GM23338 (cell line): ENCODE measurements around the gene CDK10. TPM values are rescaled to one million over a fixed set of nuclear protein-coding genes. Genes with fewer than 3 reads are reported as not detected.

ENCODE experiments used
- ATAC-seq: fragments of 200-7000 bp; cut with Tn5 transposase; 3 replicates; pipeline ENCODE4 v1.9.1; 2020
- DNase-seq: peaks from one replicate; pipeline ENCODE4 v3.0.0-alpha.2; 2015; ENCODE audit warnings: low spot score
- H2AFZ ChIP-seq: fragments of 200-600 bp; sonication (generic); 2 replicates; pipeline ENCODE4 v1.8.0; 2016; ENCODE audit warnings: antibody characterized with exemption, mild to moderate bottlenecking, moderate library complexity
- H3F3A ChIP-seq: fragments of 200-600 bp; sonication (generic); replicated peaks from 2 replicates; pipeline ENCODE4 v1.8.0; 2017; ENCODE audit warnings: antibody characterized with exemption, mixed run types, low read depth
- H3K27ac ChIP-seq: fragments of 200-600 bp; sonication (generic); 2 replicates; pipeline ENCODE4 v1.6.1; 2016; ENCODE audit warnings: low read depth
- H3K27me3 ChIP-seq: fragments of 200-600 bp; sonication (generic); 2 replicates; pipeline ENCODE4 v1.8.0; 2016; ENCODE audit warnings: mild to moderate bottlenecking, mixed run types, moderate library complexity; ENCODE audit not compliant: insufficient read depth
- H3K36me3 ChIP-seq: fragments of 200-600 bp; sonication (generic); 2 replicates; pipeline ENCODE4 v1.8.0; 2016; ENCODE audit warnings: mild to moderate bottlenecking; ENCODE audit not compliant: insufficient read depth
- H3K4me1 ChIP-seq: fragments of 200-600 bp; sonication (generic); 2 replicates; pipeline ENCODE4 v1.8.0; 2016; ENCODE audit warnings: mild to moderate bottlenecking, moderate library complexity; ENCODE audit not compliant: insufficient read depth
- H3K4me2 ChIP-seq: fragments of 200-600 bp; sonication (generic); 2 replicates; pipeline ENCODE4 v1.7.1; 2017; ENCODE audit warnings: mixed run types
- H3K4me3 ChIP-seq: fragments of 200-600 bp; sonication (generic); 2 replicates; pipeline ENCODE4 v1.6.1; 2016; ENCODE audit warnings: mixed run types
- H3K79me2 ChIP-seq: fragments of 200-600 bp; sonication (generic); replicated peaks from 2 replicates; pipeline ENCODE4 v1.8.0; 2017; ENCODE audit warnings: mild to moderate bottlenecking; ENCODE audit not compliant: insufficient read depth
- H3K9me2 ChIP-seq: fragments of 200-600 bp; sonication (generic); 2 replicates; pipeline ENCODE4 v1.8.0; 2017; ENCODE audit not compliant: insufficient read depth
- H4K20me1 ChIP-seq: fragments of 200-600 bp; sonication (generic); replicated peaks from 2 replicates; pipeline ENCODE4 v1.8.0; 2017; ENCODE audit warnings: mild to moderate bottlenecking; ENCODE audit not compliant: insufficient read depth
- H3K27ac Mint-ChIP-seq: 2 replicates; pipeline ENCODE4 v1.8.0; 2020; ENCODE audit warnings: inconsistent platforms, mild to moderate bottlenecking, moderate library complexity, mixed read lengths
- H3K27me3 Mint-ChIP-seq: 3 replicates; pipeline ENCODE4 v1.8.0; 2022; ENCODE audit warnings: low read depth, mild to moderate bottlenecking, moderate library complexity, mixed read lengths, inconsistent platforms; ENCODE audit not compliant: insufficient read depth, poor library complexity
- H3K36me3 Mint-ChIP-seq: 3 replicates; pipeline ENCODE4 v1.8.0; 2021; ENCODE audit warnings: low read depth, mild to moderate bottlenecking, inconsistent platforms, moderate library complexity, mixed read lengths
- H3K4me1 Mint-ChIP-seq: 3 replicates; pipeline ENCODE4 v1.8.0; 2020; ENCODE audit warnings: mild to moderate bottlenecking, inconsistent platforms, mixed read lengths
- H3K4me3 Mint-ChIP-seq: 3 replicates; pipeline ENCODE4 v1.8.0; 2021; ENCODE audit warnings: moderate library complexity, mild to moderate bottlenecking, inconsistent platforms, mixed read lengths
- H3K9me3 Mint-ChIP-seq: 3 replicates; pipeline ENCODE4 v1.8.0; 2020; ENCODE audit warnings: moderate library complexity, mild to moderate bottlenecking, inconsistent platforms, mixed read lengths
- CREB1 ChIP-seq: fragments of 250-450 bp; sonication (Bioruptor Pico); IDR thresholded peaks from 2 replicates; pipeline ENCODE4 v1.5.0; 2020; ENCODE audit warnings: low read depth, mild to moderate bottlenecking, moderate library complexity
- EZH2 ChIP-seq: fragments of 200-600 bp; sonication (generic); IDR thresholded peaks from one replicate; pipeline ENCODE4 v1.8.0; 2017; ENCODE audit warnings: antibody characterized with exemption, mild to moderate bottlenecking, low read depth; ENCODE audit not compliant: unreplicated experiment
- JUNB ChIP-seq: IDR thresholded peaks from one replicate; pipeline ENCODE4 v1.6.1; 2016; ENCODE audit warnings: antibody characterized with exemption; ENCODE audit not compliant: unreplicated experiment
- NANOG ChIP-seq: IDR thresholded peaks from 2 replicates; pipeline ENCODE4 v1.6.1; 2016; ENCODE audit warnings: antibody characterized with exemption, borderline replicate concordance
- POLR2AphosphoS5 ChIP-seq: IDR thresholded peaks from 2 replicates; pipeline ENCODE4 v1.6.1; 2016; ENCODE audit warnings: antibody characterized with exemption, low read depth
- STAT1 ChIP-seq: IDR thresholded peaks from one replicate; pipeline ENCODE4 v1.6.1; 2016; ENCODE audit warnings: antibody characterized with exemption; ENCODE audit not compliant: unreplicated experiment
- ZNF114 ChIP-seq: fragments of 250-450 bp; sonication (Bioruptor Pico); IDR thresholded peaks from 2 replicates; pipeline ENCODE4 v1.5.0; 2020; ENCODE audit warnings: mild to moderate bottlenecking, moderate library complexity
- ZNF331 ChIP-seq: fragments of 250-450 bp; sonication (Bioruptor Pico); IDR thresholded peaks from 2 replicates; pipeline ENCODE4 v1.5.0; 2020; ENCODE audit warnings: low read depth, mild to moderate bottlenecking, moderate library complexity
- polyA plus RNA-seq: library from polyadenylated mRNA; unstranded; fragments of >200 nt; fragmentation: Nextera tagmentation; extraction: Ambion mirVana; gene quantifications from 2 replicates; pipeline ENCODE4 v1.2.1, GENCODE V29; 2016
- total RNA-seq: library from RNA; depleted of rRNA; stranded (reverse); fragments of >200 nt; shearing (Covaris generic); gene quantifications from 2 replicates; pipeline ENCODE4 v1.2.3, GENCODE V29; 2014
- TF ChIP-seq, protein P1 (sequence below): fragments of 250-450 bp; sonication (Bioruptor Pico); IDR thresholded peaks from 2 replicates; pipeline ENCODE4 v1.5.0; 2020; ENCODE audit warnings: mild to moderate bottlenecking, moderate library complexity
- TF ChIP-seq, protein P2 (sequence below), 2 experiments: fragments of 200-600 bp in 1 of 2; sonication (generic) in 1 of 2; conservative IDR thresholded peaks; 2 replicates each; pipeline versions ENCODE4 v1.5.1 to v1.6.1; 2016 to 2017; ENCODE audit warnings: antibody characterized with exemption in 2 of 2, low read depth in 2 of 2, mild to moderate bottlenecking in 2 of 2, moderate library complexity in 1 of 2
- TF ChIP-seq, protein P3 (sequence below): IDR thresholded peaks from 2 replicates; pipeline ENCODE4 v1.6.1; 2016; ENCODE audit warnings: antibody characterized with exemption

Gene CDK10
- total and polyA plus RNA-seq, 2 experiments from 2014 or later: 64.6 to 88.0 TPM

DNA sequence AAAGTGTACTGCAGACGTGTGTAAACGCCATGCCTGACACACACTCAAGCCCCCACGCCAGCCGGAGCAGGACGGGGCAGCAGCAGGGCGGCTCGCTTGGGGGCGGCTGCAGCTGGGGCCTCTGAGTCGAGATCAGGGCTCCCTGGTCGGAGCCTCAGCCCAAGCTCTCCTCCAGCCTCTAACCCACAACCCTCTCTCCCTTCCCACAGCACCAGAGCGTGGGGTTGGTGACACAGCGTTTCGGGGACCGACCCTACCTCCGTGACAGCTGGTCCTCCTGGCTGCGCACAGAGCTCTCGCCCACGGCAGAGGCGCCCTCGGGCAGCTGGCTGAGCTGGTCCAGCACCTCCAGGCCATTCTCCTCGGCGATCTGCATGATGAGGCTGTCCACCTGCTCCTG, 40.2 kb upstream of the CDK10 start (continued):
- TF ChIP-seq, protein P1, sequence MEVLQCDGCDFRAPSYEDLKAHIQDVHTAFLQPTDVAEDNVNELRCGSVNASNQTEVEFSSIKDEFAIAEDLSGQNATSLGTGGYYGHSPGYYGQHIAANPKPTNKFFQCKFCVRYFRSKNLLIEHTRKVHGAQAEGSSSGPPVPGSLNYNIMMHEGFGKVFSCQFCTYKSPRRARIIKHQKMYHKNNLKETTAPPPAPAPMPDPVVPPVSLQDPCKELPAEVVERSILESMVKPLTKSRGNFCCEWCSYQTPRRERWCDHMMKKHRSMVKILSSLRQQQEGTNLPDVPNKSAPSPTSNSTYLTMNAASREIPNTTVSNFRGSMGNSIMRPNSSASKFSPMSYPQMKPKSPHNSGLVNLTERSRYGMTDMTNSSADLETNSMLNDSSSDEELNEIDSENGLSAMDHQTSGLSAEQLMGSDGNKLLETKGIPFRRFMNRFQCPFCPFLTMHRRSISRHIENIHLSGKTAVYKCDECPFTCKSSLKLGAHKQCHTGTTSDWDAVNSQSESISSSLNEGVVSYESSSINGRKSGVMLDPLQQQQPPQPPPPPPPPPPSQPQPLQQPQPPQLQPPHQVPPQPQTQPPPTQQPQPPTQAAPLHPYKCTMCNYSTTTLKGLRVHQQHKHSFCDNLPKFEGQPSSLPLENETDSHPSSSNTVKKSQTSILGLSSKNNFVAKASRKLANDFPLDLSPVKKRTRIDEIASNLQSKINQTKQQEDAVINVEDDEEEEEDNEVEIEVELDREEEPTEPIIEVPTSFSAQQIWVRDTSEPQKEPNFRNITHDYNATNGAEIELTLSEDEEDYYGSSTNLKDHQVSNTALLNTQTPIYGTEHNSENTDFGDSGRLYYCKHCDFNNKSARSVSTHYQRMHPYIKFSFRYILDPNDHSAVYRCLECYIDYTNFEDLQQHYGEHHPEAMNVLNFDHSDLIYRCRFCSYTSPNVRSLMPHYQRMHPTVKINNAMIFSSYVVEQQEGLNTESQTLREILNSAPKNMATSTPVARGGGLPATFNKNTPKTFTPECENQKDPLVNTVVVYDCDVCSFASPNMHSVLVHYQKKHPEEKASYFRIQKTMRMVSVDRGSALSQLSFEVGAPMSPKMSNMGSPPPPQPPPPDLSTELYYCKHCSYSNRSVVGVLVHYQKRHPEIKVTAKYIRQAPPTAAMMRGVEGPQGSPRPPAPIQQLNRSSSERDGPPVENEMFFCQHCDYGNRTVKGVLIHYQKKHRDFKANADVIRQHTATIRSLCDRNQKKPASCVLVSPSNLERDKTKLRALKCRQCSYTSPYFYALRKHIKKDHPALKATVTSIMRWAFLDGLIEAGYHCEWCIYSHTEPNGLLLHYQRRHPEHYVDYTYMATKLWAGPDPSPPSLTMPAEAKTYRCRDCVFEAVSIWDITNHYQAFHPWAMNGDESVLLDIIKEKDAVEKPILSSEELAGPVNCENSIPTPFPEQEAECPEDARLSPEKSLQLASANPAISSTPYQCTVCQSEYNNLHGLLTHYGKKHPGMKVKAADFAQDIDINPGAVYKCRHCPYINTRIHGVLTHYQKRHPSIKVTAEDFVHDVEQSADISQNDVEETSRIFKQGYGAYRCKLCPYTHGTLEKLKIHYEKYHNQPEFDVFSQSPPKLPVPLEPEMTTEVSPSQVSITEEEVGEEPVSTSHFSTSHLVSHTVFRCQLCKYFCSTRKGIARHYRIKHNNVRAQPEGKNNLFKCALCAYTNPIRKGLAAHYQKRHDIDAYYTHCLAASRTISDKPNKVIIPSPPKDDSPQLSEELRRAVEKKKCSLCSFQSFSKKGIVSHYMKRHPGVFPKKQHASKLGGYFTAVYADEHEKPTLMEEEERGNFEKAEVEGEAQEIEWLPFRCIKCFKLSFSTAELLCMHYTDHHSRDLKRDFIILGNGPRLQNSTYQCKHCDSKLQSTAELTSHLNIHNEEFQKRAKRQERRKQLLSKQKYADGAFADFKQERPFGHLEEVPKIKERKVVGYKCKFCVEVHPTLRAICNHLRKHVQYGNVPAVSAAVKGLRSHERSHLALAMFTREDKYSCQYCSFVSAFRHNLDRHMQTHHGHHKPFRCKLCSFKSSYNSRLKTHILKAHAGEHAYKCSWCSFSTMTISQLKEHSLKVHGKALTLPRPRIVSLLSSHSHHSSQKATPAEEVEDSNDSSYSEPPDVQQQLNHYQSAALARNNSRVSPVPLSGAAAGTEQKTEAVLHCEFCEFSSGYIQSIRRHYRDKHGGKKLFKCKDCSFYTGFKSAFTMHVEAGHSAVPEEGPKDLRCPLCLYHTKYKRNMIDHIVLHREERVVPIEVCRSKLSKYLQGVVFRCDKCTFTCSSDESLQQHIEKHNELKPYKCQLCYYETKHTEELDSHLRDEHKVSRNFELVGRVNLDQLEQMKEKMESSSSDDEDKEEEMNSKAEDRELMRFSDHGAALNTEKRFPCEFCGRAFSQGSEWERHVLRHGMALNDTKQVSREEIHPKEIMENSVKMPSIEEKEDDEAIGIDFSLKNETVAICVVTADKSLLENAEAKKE (CRISPR knock-in tag): no peak
- TF ChIP-seq STAT1 (no peak), EZH2 (no peak), CREB1 (CRISPR knock-in tag) (no peak)

DNA sequence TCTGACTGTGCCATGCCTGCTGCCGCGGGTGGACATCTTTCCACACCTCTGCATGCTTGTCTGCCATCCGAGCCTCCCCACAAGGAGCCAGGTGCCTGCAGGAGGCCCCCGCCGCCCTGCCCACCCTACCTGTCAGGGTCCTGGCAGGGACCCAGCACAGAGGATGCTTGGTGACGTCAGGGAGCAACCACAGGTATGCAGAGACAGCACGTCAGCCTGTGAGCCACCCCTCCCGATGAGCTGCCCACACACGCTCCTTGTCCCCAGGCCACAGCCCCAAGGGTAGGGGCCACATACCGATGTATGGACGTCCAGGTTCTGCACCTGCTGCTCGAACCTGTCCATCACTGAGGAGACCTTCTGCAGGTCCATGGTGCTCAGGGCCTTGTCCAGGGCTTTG, 39.6 kb upstream of the CDK10 start:
- Histone ChIP-seq H3K4me3 (no peak overlapping the region), H3K9me2 (no peaks in the 10 kb centered on the region), H3K4me2 (no peak overlapping the region), H3K36me3 (no peaks in the 10 kb centered on the region), H3K4me1 (no peaks in the 10 kb centered on the region), H3F3A (peaks cover 4% of the 10 kb centered on the region; the same call in 1 of the 2 replicates), H3K27ac (no peak overlapping the region), H3K27me3 (no peaks in the 10 kb centered on the region), H2AFZ (no peak overlapping the region), H4K20me1 (0 out of 2 replicates have a peak, but pooled peaks cover 3% of the 10 kb centered on the region), H3K79me2 (no peaks in the 10 kb centered on the region)
- no peaks in the 10 kb centered on the region for H3K4me1 Mint-ChIP-seq
- peaks cover 10% of the 10 kb centered on the region for H3K27me3 Mint-ChIP-seq
- H3K36me3 Mint-ChIP-seq: peaks cover 32% of the 10 kb centered on the region
- DNase-seq (no peak), ATAC-seq (no peak)
- H3K9me3 Mint-ChIP-seq: no peaks in the 10 kb centered on the region; the same call in 2 of the 3 replicates
- no peak overlapping the region for H3K4me3 Mint-ChIP-seq
- no peak overlapping the region for H3K27ac Mint-ChIP-seq
- TF ChIP-seq JUNB: no peak
- TF ChIP-seq, protein P2, sequence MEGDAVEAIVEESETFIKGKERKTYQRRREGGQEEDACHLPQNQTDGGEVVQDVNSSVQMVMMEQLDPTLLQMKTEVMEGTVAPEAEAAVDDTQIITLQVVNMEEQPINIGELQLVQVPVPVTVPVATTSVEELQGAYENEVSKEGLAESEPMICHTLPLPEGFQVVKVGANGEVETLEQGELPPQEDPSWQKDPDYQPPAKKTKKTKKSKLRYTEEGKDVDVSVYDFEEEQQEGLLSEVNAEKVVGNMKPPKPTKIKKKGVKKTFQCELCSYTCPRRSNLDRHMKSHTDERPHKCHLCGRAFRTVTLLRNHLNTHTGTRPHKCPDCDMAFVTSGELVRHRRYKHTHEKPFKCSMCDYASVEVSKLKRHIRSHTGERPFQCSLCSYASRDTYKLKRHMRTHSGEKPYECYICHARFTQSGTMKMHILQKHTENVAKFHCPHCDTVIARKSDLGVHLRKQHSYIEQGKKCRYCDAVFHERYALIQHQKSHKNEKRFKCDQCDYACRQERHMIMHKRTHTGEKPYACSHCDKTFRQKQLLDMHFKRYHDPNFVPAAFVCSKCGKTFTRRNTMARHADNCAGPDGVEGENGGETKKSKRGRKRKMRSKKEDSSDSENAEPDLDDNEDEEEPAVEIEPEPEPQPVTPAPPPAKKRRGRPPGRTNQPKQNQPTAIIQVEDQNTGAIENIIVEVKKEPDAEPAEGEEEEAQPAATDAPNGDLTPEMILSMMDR (conservative IDR thresholded peaks at IDR 0.05; ENCODE audit: low read depth in 2 of 2): no peak
- no peak for TF ChIP-seq POLR2AphosphoS5
- TF ChIP-seq EZH2: no peak
- TF ChIP-seq, protein P3, sequence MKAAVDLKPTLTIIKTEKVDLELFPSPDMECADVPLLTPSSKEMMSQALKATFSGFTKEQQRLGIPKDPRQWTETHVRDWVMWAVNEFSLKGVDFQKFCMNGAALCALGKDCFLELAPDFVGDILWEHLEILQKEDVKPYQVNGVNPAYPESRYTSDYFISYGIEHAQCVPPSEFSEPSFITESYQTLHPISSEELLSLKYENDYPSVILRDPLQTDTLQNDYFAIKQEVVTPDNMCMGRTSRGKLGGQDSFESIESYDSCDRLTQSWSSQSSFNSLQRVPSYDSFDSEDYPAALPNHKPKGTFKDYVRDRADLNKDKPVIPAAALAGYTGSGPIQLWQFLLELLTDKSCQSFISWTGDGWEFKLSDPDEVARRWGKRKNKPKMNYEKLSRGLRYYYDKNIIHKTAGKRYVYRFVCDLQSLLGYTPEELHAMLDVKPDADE: no peak
- no peak for TF ChIP-seq ZNF331 (CRISPR knock-in tag)
- no peak for TF ChIP-seq ZNF114 (CRISPR knock-in tag)
- TF ChIP-seq NANOG: no peak
- TF ChIP-seq CREB1 (CRISPR knock-in tag): no peak
